Measurements from ENCODE around the gene BMP5.

Gene BMP5

DNA sequence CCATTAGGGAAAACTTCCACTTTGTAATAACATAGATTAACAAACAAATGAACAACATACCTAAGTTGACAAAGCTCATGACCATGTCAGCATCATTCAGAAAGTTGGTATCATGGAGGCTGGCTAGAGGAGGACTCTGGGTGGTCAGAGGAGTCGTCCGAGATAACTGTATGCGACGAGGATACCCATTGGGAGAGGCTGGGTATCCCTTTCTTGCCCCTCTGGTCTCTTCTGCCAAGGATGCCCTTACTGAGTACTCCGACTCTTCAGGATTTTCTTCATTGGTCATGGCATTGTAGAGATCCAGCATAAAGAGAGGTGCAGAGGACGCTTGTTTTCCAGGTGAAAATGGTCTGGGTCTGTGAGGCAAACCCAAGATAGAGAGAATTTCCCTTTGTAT is 1.1 kb downstream of the BMP5 start:
- Histone ChIP-seq H3K4me3 (ENCODE audit: low read length, poor library complexity, severe bottlenecking) (no peak overlapping the region), H3K9me3 (ENCODE audit: insufficient read depth, low read depth, low read length) (no peaks in the 10 kb centered on the region), H3K79me2 (ENCODE audit: insufficient read depth, low read length) (no peaks in the 10 kb centered on the region), H3K9ac (ENCODE audit: low read depth, low read length, poor library complexity, severe bottlenecking) (no peak overlapping the region), H3K36me3 (ENCODE audit: insufficient read depth, low read length) (no peaks in the 10 kb centered on the region), H3F3A (ENCODE audit: low read depth) (no peaks in the 10 kb centered on the region), H3K27me3 (ENCODE audit: insufficient read depth, low read length, poor library complexity, severe bottlenecking) (no peaks in the 10 kb centered on the region), H3K4me1 (ENCODE audit: insufficient read depth, low read length, poor library complexity, severe bottlenecking) (no peaks in the 10 kb centered on the region), H3K4me2 (ENCODE audit: low read depth, low read length, poor library complexity, severe bottlenecking) (no peak overlapping the region), H3K9me2 (replicated peaks; ENCODE audit: low read depth, low read length) (no peaks in the 10 kb centered on the region), H2AFZ (ENCODE audit: low read length) (no peak overlapping the region), H4K20me1 (ENCODE audit: insufficient read depth, low read length, poor library complexity, severe bottlenecking) (no peaks in the 10 kb centered on the region)
- TF ChIP-seq, protein P1, sequence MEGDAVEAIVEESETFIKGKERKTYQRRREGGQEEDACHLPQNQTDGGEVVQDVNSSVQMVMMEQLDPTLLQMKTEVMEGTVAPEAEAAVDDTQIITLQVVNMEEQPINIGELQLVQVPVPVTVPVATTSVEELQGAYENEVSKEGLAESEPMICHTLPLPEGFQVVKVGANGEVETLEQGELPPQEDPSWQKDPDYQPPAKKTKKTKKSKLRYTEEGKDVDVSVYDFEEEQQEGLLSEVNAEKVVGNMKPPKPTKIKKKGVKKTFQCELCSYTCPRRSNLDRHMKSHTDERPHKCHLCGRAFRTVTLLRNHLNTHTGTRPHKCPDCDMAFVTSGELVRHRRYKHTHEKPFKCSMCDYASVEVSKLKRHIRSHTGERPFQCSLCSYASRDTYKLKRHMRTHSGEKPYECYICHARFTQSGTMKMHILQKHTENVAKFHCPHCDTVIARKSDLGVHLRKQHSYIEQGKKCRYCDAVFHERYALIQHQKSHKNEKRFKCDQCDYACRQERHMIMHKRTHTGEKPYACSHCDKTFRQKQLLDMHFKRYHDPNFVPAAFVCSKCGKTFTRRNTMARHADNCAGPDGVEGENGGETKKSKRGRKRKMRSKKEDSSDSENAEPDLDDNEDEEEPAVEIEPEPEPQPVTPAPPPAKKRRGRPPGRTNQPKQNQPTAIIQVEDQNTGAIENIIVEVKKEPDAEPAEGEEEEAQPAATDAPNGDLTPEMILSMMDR (conservative IDR thresholded peaks at IDR 0.05; ENCODE audit: low read length) = no peak
- no peak for TF ChIP-seq EZH2phosphoT487 (IDR thresholded peaks at IDR 0.05; ENCODE audit: borderline replicate concordance)

DNA sequence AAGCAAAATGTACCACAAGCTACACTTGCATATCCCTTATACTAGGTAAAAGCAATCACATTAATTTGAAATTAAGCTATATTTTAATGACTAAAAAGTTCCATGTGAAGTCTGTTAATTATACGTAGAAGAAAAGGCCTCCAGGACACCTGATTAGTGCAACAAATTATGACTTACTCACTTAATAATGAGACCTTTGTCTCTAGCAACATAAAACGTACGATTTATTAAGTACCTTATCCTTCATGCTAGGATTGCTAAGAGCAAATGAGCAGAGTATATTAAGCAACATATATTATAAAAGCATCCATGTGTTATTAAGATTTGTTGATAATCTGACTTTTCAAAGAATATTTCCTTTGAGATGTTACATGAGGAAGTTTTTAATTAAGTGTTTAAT is 2.5 kb downstream of the BMP5 start:
- H3K79me2 ChIP-seq (ENCODE audit: insufficient read depth, low read length) = no peaks in the 10 kb centered on the region
- H3K4me3 ChIP-seq (ENCODE audit: low read length, poor library complexity, severe bottlenecking) = no peak overlapping the region
- no peaks in the 10 kb centered on the region for H3K9me3 ChIP-seq (ENCODE audit: insufficient read depth, low read depth, low read length)
- no peak for TF ChIP-seq EZH2phosphoT487 (IDR thresholded peaks at IDR 0.05; ENCODE audit: borderline replicate concordance)
- no peaks in the 10 kb centered on the region for H3F3A ChIP-seq (ENCODE audit: low read depth)
- H3K9me2 ChIP-seq (replicated peaks; ENCODE audit: low read depth, low read length) = no peaks in the 10 kb centered on the region
- no peaks in the 10 kb centered on the region for H3K4me1 ChIP-seq (ENCODE audit: insufficient read depth, low read length, poor library complexity, severe bottlenecking)
- H2AFZ ChIP-seq (ENCODE audit: low read length) = no peak overlapping the region
- H3K36me3 ChIP-seq (ENCODE audit: insufficient read depth, low read length) = no peaks in the 10 kb centered on the region
- H3K9ac ChIP-seq (ENCODE audit: low read depth, low read length, poor library complexity, severe bottlenecking) = no peak overlapping the region
- no peak overlapping the region for H3K4me2 ChIP-seq (ENCODE audit: low read depth, low read length, poor library complexity, severe bottlenecking)
- no peaks in the 10 kb centered on the region for H4K20me1 ChIP-seq (ENCODE audit: insufficient read depth, low read length, poor library complexity, severe bottlenecking)
- no peaks in the 10 kb centered on the region for H3K27me3 ChIP-seq (ENCODE audit: insufficient read depth, low read length, poor library complexity, severe bottlenecking)

DNA sequence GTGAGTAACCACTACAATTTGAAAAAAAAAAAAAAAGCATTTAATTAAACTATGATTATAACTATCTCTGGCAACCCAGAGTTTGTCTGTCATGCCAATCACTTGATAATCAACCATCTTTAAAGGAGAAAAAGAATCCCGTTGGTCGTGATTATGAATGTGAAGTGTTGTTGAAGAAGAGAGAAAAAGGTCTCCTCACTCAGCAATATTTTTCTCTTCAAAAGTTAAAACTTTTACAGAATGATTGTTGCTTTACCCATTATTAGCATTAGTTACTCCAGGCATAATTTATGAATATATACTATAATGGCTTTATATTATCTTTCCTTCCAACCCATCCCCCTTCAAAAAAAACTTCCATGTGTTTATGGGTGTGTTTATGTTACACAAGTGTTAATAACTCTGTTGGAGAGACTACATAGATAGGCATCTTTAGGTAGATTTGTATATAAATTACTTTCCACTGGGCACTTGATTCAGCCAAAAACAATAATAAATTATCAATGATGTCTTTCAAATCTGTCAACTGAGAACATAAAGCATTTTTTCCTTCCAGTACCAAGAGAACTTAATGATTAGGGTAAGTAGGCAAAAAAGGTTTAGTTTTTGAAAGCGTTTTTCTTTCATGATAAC is 5.1 kb downstream of the BMP5 start:
- Histone ChIP-seq H3K79me2 (ENCODE audit: insufficient read depth, low read length) (no peaks in the 10 kb centered on the region), H3K36me3 (ENCODE audit: insufficient read depth, low read length) (no peaks in the 10 kb centered on the region), H3K4me2 (ENCODE audit: low read depth, low read length, poor library complexity, severe bottlenecking) (no peak overlapping the region), H3K9me2 (replicated peaks; ENCODE audit: low read depth, low read length) (no peaks in the 10 kb centered on the region), H3K4me1 (ENCODE audit: insufficient read depth, low read length, poor library complexity, severe bottlenecking) (no peaks in the 10 kb centered on the region), H3K27me3 (ENCODE audit: insufficient read depth, low read length, poor library complexity, severe bottlenecking) (no peaks in the 10 kb centered on the region), H3F3A (ENCODE audit: low read depth) (no peaks in the 10 kb centered on the region), H3K9ac (ENCODE audit: low read depth, low read length, poor library complexity, severe bottlenecking) (no peak overlapping the region), H2AFZ (ENCODE audit: low read length) (no peak overlapping the region), H4K20me1 (ENCODE audit: insufficient read depth, low read length, poor library complexity, severe bottlenecking) (no peaks in the 10 kb centered on the region), H3K4me3 (ENCODE audit: low read length, poor library complexity, severe bottlenecking) (no peak overlapping the region), H3K9me3 (ENCODE audit: insufficient read depth, low read depth, low read length) (no peaks in the 10 kb centered on the region)
- TF ChIP-seq, protein P1 (conservative IDR thresholded peaks at IDR 0.05; ENCODE audit: low read length) = no peak
- TF ChIP-seq EZH2phosphoT487 (IDR thresholded peaks at IDR 0.05; ENCODE audit: borderline replicate concordance) = no peak

DNA sequence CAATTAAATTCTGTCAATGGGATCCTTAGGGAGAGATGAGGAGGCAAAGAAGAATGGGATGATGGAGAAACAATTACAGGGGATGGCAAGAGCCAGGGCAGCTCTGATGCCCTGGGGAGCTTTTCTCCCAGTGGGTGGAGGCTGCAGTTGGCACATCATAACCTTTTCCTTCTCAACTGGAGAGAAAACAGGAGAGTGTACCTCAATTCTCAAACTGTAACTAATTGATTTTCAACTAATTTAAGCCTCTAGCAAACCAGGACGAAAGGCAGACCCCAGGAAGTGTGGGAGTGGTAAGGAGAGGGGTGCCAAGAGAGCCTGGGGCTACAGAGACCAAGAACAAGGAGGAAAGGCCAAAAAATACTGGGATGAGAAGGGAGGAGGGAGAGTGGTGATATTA is 5.7 kb downstream of the BMP5 start:
- Histone ChIP-seq H3K36me3 (ENCODE audit: insufficient read depth, low read length) (no peaks in the 10 kb centered on the region), H2AFZ (ENCODE audit: low read length) (no peak overlapping the region), H3K4me1 (ENCODE audit: insufficient read depth, low read length, poor library complexity, severe bottlenecking) (no peaks in the 10 kb centered on the region), H3K4me3 (ENCODE audit: low read length, poor library complexity, severe bottlenecking) (no peak overlapping the region), H4K20me1 (ENCODE audit: insufficient read depth, low read length, poor library complexity, severe bottlenecking) (no peaks in the 10 kb centered on the region), H3K4me2 (ENCODE audit: low read depth, low read length, poor library complexity, severe bottlenecking) (no peak overlapping the region), H3F3A (ENCODE audit: low read depth) (no peaks in the 10 kb centered on the region), H3K9me3 (ENCODE audit: insufficient read depth, low read depth, low read length) (no peaks in the 10 kb centered on the region), H3K27me3 (ENCODE audit: insufficient read depth, low read length, poor library complexity, severe bottlenecking) (no peaks in the 10 kb centered on the region), H3K9me2 (replicated peaks; ENCODE audit: low read depth, low read length) (no peaks in the 10 kb centered on the region), H3K79me2 (ENCODE audit: insufficient read depth, low read length) (no peaks in the 10 kb centered on the region), H3K9ac (ENCODE audit: low read depth, low read length, poor library complexity, severe bottlenecking) (no peak overlapping the region)
- TF ChIP-seq, protein P1 (conservative IDR thresholded peaks at IDR 0.05; ENCODE audit: low read length) = no peak
- no peak for TF ChIP-seq EZH2phosphoT487 (IDR thresholded peaks at IDR 0.05; ENCODE audit: borderline replicate concordance)
